NB4 (cell line): Measurements from ENCODE around the gene PDZRN4.

Source experiments
- DNase-seq: peaks from one replicate; pipeline ENCODE4 v3.0.0; 2010; ENCODE audit warnings: low read depth
- H3K4me3 ChIP-seq: one replicate; pipeline ENCODE4 v1.5.1; 2011; ENCODE audit warnings: mild to moderate bottlenecking, low read depth, low read length, moderate library complexity
- CTCF ChIP-seq: IDR thresholded peaks from one replicate; pipeline ENCODE4 v1.5.1; 2012; ENCODE audit warnings: low read depth, low read length
- MAX ChIP-seq: IDR thresholded peaks from 2 replicates; pipeline ENCODE4 v1.6.1; 2011; ENCODE audit warnings: low read depth, low read length
- MYC ChIP-seq: IDR thresholded peaks from 2 replicates; pipeline ENCODE4 v1.6.1; 2011; ENCODE audit warnings: low read depth, low read length
- POLR2A ChIP-seq: IDR thresholded peaks from 2 replicates; pipeline ENCODE4 v1.6.1; 2011; ENCODE audit warnings: mild to moderate bottlenecking; ENCODE audit not compliant: insufficient read length; ENCODE audit errors: extremely low read depth

The PDZRN4 gene

GRCh38 chr12:41380878-41381277 is 192.8 kb downstream of the PDZRN4 start:
- no peak for DNase-seq
- TF ChIP-seq CTCF (no peak), MAX (no peak), POLR2A (no peak), MYC (no peak)
- H3K4me3 ChIP-seq = no peak overlapping the region

- H3K4me3 ChIP-seq = no peak overlapping the region
- TF ChIP-seq MYC (no peak), CTCF (no peak), POLR2A (no peak), MAX (no peak)
- DNase-seq = no peak
Observed at GRCh38 chr12:41402801-41403200, 214.7 kb downstream of the PDZRN4 start.

- no peak for TF ChIP-seq MAX
- no peak for DNase-seq
- no peak overlapping the region for H3K4me3 ChIP-seq
Observed at GRCh38 chr12:41407232-41407799, 219.2 kb downstream of the PDZRN4 start.

GRCh38 chr12:41409628-41410027 is 221.5 kb downstream of the PDZRN4 start:
- DNase-seq = no peak
- no peak for TF ChIP-seq CTCF
- no peak for TF ChIP-seq MYC
- no peak for TF ChIP-seq MAX
- no peak for TF ChIP-seq POLR2A
- no peak overlapping the region for H3K4me3 ChIP-seq

GRCh38 chr12:41418586-41418985 is 230.5 kb downstream of the PDZRN4 start:
- no peak overlapping the region for H3K4me3 ChIP-seq
- DNase-seq = no peak
- no peak for TF ChIP-seq MYC
- no peak for TF ChIP-seq POLR2A
- TF ChIP-seq CTCF = no peak
- no peak for TF ChIP-seq MAX

- TF ChIP-seq POLR2A (no peak), MYC (no peak), MAX (no peak), CTCF (no peak)
- no peak for DNase-seq
- no peak overlapping the region for H3K4me3 ChIP-seq
Observed at GRCh38 chr12:41419131-41419893, 231.2 kb downstream of the PDZRN4 start.
